GM13976 (cell line): ENCODE results near the gene ERGIC1.

Source experiments
- DNase-seq: peaks from one replicate; pipeline ENCODE4 v3.0.0; 2012; ENCODE audit warnings: low spot score
- CTCF ChIP-seq: IDR thresholded peaks from 2 replicates; pipeline ENCODE4 v1.5.1; 2012; ENCODE audit warnings: borderline replicate concordance, mild to moderate bottlenecking; ENCODE audit not compliant: insufficient read depth; ENCODE audit errors: extremely low read depth, missing control alignments, control extremely low read depth
- in situ Hi-C: fragments of 300-500 bp; cut with MboI; formaldehyde crosslinking; loops from one replicate; pipeline ENCODE4 v1.12.0; 2022; ENCODE audit warnings: low sequenced_read_pairs, mixed read lengths, inconsistent platforms; ENCODE audit not compliant: unreplicated experiment

The ERGIC1 gene

DNA sequence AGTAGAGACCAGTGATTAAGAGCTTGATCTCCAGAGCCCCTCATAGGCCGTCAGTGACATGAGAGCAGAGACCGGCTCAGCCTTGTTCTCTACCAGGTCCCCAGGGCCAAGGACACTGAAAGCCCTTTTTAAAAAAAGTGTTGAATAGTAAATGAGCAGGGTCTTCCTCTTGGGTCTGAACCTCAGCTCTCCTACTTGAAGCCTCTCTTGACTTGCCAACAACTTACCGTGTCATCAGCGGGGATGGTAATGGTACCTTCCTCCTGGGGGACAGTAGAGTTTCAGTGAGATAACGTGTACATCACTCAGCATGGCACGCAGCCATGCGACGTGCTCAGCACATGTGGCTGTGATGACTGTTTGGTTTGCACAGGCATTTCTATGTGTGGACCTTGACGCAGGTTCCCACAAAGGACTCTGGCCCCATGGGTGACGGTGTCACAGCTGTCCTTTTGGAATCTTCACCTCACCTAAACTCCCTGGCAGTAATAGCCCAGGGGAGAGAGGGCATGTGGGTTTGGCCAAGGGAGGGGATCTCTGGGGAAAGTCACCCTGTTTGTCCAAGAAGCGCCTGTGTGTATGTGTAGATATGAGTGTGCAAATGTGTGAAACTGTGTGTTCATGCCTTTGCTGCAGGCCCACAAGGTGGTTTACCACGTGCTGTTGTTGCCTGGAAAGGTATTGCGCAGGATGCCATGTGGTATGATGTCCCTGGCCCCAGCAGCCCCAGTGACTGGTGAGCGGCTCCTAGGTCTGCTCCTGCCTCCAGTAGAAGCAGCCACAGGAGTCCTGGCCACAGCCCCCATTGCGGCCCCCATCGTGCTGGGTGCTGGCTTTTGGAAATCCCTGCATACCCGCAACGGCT lies 18.7 kb downstream of the ERGIC1 start:
- in situ Hi-C loops = no loop called here
- no peak for DNase-seq
- no peak for TF ChIP-seq CTCF

DNA sequence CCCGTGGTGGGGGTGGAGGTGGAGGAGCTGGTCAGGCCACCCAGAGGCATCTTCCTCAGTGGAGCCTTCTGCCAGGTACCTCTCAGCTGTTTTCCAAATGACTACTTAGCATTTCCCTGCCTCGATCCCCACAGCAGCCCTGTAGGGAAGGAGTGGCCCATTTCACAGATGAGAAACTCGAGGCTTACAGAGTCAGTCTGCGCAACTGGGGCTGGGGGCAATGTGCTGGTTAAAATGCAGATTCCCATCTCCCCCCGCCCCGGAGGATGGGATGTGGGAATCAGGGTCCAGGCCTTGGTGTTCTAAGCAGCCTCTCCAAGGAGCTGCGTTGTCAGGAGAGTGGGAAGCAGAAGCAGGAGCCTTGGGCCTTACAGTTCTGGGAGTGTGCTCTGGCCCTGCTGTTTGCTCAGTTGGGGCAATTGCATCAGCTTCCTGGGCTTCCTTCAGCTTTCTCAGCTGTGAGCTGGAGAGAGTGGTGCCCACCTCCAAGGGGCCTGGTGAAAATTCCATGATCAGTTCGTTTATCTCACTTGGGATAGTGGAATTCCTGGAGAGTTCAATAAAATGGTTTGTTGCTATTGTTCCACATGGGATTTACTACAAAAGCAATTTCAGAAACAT lies 19.4 kb downstream of the ERGIC1 start:
- in situ Hi-C loops = no loop called here
- DNase-seq = no peak
- TF ChIP-seq CTCF = no peak

DNA sequence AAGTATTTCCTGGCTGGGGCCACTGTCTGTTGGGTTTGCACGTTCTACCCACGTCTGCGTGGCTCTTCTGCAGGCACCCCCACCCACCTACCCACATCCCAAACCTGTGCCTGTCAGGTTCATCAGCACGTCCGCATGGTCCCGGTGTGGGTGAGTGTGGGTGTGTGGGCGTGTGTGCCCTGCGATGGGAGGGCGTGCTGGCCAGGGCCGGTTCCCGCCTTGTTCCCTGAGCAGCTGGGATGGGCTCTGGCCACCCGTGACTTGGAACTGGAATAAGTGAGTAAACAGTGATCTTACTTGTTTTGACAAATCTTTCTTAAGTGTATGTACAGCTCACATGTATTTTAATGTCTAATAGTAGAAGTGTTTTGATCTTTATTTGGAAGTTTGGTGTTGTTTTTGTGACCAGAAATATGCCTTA lies 20.4 kb downstream of the ERGIC1 start:
- no peak for DNase-seq
- in situ Hi-C loops = no loop called here
- no peak for TF ChIP-seq CTCF

GRCh38 chr5:172854971-172855370 lies 20.9 kb downstream of the ERGIC1 start:
- DNase-seq = no peak
- TF ChIP-seq CTCF = no peak
- in situ Hi-C loops = no loop called here

DNA sequence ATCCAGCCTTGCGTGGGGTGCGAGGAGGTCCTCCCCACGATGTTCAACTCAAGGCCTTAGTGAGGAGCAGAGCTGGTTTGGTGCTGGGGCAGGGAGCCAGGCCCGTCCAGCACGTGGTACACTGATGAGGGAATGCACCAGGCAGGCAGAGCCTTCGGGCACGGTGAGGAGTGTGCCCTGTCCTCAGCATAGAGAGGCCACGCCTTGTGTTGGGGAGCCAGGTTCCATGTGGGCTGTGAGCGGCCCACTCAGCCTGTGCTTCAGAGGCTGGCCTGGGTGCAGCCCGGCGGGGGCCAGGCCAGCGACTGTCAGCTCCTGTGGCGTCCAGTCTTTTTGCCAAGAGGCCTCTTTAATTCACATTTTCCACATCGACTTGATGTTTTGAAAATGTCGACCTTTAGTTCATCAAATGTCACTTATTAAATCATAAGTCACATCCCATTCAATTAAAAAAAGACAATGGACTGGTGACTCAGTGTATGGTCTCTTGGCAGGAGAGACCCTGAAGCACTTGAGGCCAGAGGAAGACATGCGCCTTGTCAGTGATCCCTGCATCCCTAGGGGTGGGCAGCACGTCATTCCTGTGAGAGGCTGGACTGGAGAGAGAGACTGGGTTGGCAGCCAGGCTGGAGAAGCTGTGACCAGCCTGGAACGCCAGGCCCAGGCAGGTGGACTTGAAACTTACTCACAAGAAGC lies 21.7 kb downstream of the ERGIC1 start:
- no peak for DNase-seq
- TF ChIP-seq CTCF = no peak
- in situ Hi-C loops = no loop called here

DNA sequence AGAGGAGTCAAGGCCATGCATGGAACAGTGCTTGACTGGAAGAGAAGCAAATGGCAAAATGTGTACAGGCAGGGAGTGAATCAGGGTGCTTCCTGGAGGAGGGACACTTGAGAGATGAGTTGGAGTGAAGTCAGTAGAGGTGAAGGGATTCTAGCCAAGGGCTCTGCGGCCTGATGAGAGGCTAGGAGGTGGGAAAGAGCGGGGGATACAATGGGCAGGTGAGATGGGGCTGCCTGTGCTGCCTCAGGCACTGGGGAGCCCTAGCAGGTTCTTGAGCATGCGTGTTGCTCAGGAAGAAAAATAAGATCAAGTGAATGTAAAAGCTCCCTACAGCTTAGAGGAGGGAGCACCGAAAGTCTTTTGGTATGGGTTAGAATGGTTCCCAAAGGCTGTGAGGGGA lies 22.3 kb downstream of the ERGIC1 start:
- in situ Hi-C loops = no loop called here
- TF ChIP-seq CTCF = no peak
- DNase-seq = no peak
